ENCODE data around the gene KCNQ1OT1.

KCNQ1OT1 gene

DNA sequence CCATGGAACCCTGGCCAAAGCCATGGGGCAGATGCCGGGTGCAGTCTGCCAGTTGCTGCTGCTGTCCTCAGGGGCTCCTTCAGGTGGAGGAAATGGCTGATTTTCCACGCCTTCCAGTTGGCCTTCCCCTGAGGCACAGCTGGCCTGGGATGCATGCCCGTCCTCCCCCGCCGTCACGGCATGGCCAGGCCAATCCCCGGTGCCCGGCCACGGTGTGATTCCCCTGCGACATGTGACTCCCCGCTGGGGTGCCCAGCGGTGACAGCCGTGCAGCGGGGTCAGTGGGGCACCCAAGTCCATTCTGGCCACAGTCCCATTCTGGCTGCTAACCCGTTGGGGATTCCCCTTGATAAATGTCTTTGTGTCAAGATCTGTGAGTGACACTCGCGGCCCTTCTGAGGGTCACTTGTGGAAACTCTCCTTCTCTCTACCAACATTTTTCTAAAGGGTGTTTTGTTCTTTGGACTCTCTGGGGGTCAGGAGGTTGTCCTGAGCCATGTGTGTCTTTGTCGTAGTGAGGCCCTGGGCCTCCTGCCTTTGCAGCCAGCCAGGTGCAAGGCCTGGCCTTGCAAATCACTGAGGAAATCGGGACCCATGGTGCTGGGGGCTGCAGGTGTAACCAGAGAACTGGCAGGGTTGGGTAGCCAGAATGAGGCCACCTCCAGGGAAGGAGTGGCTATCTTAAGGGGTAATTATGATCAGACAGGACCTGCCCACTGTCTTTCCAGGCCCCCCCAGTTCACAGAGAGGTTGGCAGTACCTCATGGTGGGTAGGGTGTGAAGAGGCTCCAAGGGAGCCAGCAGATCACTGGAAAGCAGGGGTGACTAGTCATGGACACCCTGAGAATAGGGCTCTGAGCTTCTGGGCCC is 37.1 kb downstream of the KCNQ1OT1 start:
- Histone ChIP-seq H3K4me1 (ENCODE audit: control insufficient read depth, insufficient read depth, low read length) (no peaks in the 10 kb centered on the region), H3K36me3 (ENCODE audit: control insufficient read depth, insufficient read depth, low read length) (peaks cover 5% of the 10 kb centered on the region; the same call in 1 of the 2 replicates), H3K9ac (ENCODE audit: low read depth, low read length) (no peak overlapping the region), H3K4me3 (ENCODE audit: low read depth, low read length) (no peak overlapping the region), H3K27ac (ENCODE audit: low read depth, low read length) (no peak overlapping the region), H3K27me3 (ENCODE audit: control insufficient read depth, insufficient read depth, low read length) (peaks cover 16% of the 10 kb centered on the region; the same call in 1 of the 2 replicates), H3K9me3 (ENCODE audit: control insufficient read depth, insufficient read depth, low read length) (peaks cover 41% of the 10 kb centered on the region)

GRCh38 chr11:2662024-2662312 is 37.8 kb downstream of the KCNQ1OT1 start:
- Histone ChIP-seq H3K27ac (ENCODE audit: low read depth, low read length) (no peak overlapping the region), H3K27me3 (ENCODE audit: control insufficient read depth, insufficient read depth, low read length) (peaks cover 23% of the 10 kb centered on the region), H3K4me3 (ENCODE audit: low read depth, low read length) (no peak overlapping the region), H3K36me3 (ENCODE audit: control insufficient read depth, insufficient read depth, low read length) (peaks cover 5% of the 10 kb centered on the region; the same call in 1 of the 2 replicates), H3K9ac (ENCODE audit: low read depth, low read length) (no peak overlapping the region), H3K9me3 (ENCODE audit: control insufficient read depth, insufficient read depth, low read length) (peaks cover 48% of the 10 kb centered on the region), H3K4me1 (ENCODE audit: control insufficient read depth, insufficient read depth, low read length) (no peaks in the 10 kb centered on the region)

GRCh38 chr11:2661173-2662023 is 38.4 kb downstream of the KCNQ1OT1 start:
- Histone ChIP-seq H3K27me3 (ENCODE audit: control insufficient read depth, insufficient read depth, low read length) (peaks cover 29% of the 10 kb centered on the region), H3K9me3 (ENCODE audit: control insufficient read depth, insufficient read depth, low read length) (peaks cover 53% of the 10 kb centered on the region), H3K27ac (ENCODE audit: low read depth, low read length) (no peak overlapping the region), H3K4me1 (ENCODE audit: control insufficient read depth, insufficient read depth, low read length) (no peaks in the 10 kb centered on the region), H3K9ac (ENCODE audit: low read depth, low read length) (no peak overlapping the region), H3K4me3 (ENCODE audit: low read depth, low read length) (no peak overlapping the region), H3K36me3 (ENCODE audit: control insufficient read depth, insufficient read depth, low read length) (peaks cover 5% of the 10 kb centered on the region; the same call in 1 of the 2 replicates)

DNA sequence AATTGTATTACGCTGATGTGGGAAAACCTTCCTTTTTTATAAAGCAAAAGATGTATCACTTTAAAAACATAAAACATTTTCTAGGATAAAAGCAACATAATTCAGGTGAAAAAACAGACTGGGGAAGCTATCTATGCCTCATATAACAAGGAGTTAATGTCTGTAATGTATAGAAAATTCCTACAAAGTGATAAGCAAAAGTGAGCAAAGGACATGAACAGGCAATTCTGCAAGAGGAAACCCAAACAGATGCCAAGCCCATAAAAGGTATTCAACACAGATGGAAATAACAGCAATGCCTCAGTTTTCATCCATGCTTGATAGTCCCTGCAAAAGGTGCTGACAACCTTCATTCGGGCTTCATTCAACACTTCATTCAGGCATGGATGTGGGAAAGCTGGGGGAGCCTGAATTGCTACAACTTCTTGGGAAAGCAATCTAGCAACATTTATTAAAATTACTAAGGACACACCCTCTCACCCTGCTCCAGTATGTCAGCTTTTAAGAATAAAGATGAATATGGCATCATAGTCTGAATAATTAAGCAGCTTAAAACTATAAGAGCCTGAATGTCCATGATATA is 39.3 kb downstream of the KCNQ1OT1 start:
- Histone ChIP-seq H3K36me3 (ENCODE audit: control insufficient read depth, insufficient read depth, low read length) (peaks cover 5% of the 10 kb centered on the region; the same call in 1 of the 2 replicates), H3K4me1 (ENCODE audit: control insufficient read depth, insufficient read depth, low read length) (no peaks in the 10 kb centered on the region), H3K27ac (ENCODE audit: low read depth, low read length) (no peak overlapping the region), H3K4me3 (ENCODE audit: low read depth, low read length) (no peak overlapping the region; the same call in 1 of the 2 replicates), H3K9ac (ENCODE audit: low read depth, low read length) (no peak overlapping the region), H3K27me3 (ENCODE audit: control insufficient read depth, insufficient read depth, low read length) (peaks cover 37% of the 10 kb centered on the region), H3K9me3 (ENCODE audit: control insufficient read depth, insufficient read depth, low read length) (peaks cover 60% of the 10 kb centered on the region)

GRCh38 chr11:2657697-2658284 is 42.0 kb downstream of the KCNQ1OT1 start:
- Histone ChIP-seq H3K9me3 (ENCODE audit: control insufficient read depth, insufficient read depth, low read length) (peaks cover 70% of the 10 kb centered on the region), H3K27ac (ENCODE audit: low read depth, low read length) (no peak overlapping the region), H3K4me3 (ENCODE audit: low read depth, low read length) (no peak overlapping the region), H3K9ac (ENCODE audit: low read depth, low read length) (no peak overlapping the region), H3K4me1 (ENCODE audit: control insufficient read depth, insufficient read depth, low read length) (no peaks in the 10 kb centered on the region), H3K27me3 (ENCODE audit: control insufficient read depth, insufficient read depth, low read length) (peaks cover 59% of the 10 kb centered on the region), H3K36me3 (ENCODE audit: control insufficient read depth, insufficient read depth, low read length) (no peaks in the 10 kb centered on the region)

GRCh38 chr11:2656859-2657258 is 42.9 kb downstream of the KCNQ1OT1 start:
- no peak overlapping the region for H3K9ac ChIP-seq (ENCODE audit: low read depth, low read length)
- no peaks in the 10 kb centered on the region for H3K36me3 ChIP-seq (ENCODE audit: control insufficient read depth, insufficient read depth, low read length)
- H3K4me1 ChIP-seq (ENCODE audit: control insufficient read depth, insufficient read depth, low read length), result no peaks in the 10 kb centered on the region
- no peak overlapping the region for H3K27ac ChIP-seq (ENCODE audit: low read depth, low read length)
- H3K9me3 ChIP-seq (ENCODE audit: control insufficient read depth, insufficient read depth, low read length), result peaks cover 80% of the 10 kb centered on the region
- H3K4me3 ChIP-seq (ENCODE audit: low read depth, low read length), result no peak overlapping the region
- peaks cover 65% of the 10 kb centered on the region for H3K27me3 ChIP-seq (ENCODE audit: control insufficient read depth, insufficient read depth, low read length)

GRCh38 chr11:2655834-2656622 is 43.8 kb downstream of the KCNQ1OT1 start:
- Histone ChIP-seq H3K4me3 (ENCODE audit: low read depth, low read length) (no peak overlapping the region), H3K4me1 (ENCODE audit: control insufficient read depth, insufficient read depth, low read length) (no peaks in the 10 kb centered on the region), H3K9ac (ENCODE audit: low read depth, low read length) (no peak overlapping the region), H3K27me3 (ENCODE audit: control insufficient read depth, insufficient read depth, low read length) (peaks cover 73% of the 10 kb centered on the region), H3K36me3 (ENCODE audit: control insufficient read depth, insufficient read depth, low read length) (no peaks in the 10 kb centered on the region), H3K27ac (ENCODE audit: low read depth, low read length) (no peak overlapping the region), H3K9me3 (ENCODE audit: control insufficient read depth, insufficient read depth, low read length) (peaks cover 83% of the 10 kb centered on the region)

DNA sequence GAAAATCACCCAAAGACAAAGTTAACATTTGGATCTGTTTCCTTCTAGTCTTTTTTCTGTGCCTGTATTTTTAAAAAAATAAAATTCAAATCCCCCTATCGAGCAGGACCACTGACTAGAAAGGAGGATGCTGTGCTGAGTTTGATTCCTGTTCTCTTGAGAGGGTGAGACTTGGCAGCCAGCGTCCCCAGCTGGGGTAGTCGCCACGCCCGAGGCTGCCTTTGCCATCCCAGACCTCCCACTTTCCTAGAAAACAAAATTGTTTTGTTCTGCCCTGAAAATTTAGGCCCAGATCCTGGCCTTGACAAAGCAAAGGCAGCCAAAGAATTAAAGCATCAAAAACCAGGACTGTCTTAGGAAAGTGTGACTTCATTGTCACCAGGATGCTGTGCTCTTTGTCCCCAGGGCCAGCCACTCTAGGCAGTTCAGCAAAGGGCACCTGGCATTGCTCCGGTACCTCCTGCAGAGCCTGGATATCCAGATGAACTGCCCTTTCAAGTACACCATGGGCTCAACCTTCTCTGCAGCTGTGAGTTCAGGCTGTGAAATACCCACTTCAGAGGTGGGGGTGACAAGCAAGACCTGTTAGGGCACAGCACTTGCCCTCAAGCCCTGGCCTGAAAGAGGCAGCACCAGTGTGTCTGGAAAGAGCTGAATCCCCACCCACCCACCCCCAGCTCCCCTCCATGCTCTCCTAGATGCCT is 44.6 kb downstream of the KCNQ1OT1 start:
- Histone ChIP-seq H3K27ac (ENCODE audit: low read depth, low read length) (no peak overlapping the region), H3K27me3 (ENCODE audit: control insufficient read depth, insufficient read depth, low read length) (peaks cover 78% of the 10 kb centered on the region), H3K4me3 (ENCODE audit: low read depth, low read length) (no peak overlapping the region), H3K4me1 (ENCODE audit: control insufficient read depth, insufficient read depth, low read length) (no peaks in the 10 kb centered on the region), H3K36me3 (ENCODE audit: control insufficient read depth, insufficient read depth, low read length) (no peaks in the 10 kb centered on the region), H3K9ac (ENCODE audit: low read depth, low read length) (no peak overlapping the region), H3K9me3 (ENCODE audit: control insufficient read depth, insufficient read depth, low read length) (peaks cover 85% of the 10 kb centered on the region)

DNA sequence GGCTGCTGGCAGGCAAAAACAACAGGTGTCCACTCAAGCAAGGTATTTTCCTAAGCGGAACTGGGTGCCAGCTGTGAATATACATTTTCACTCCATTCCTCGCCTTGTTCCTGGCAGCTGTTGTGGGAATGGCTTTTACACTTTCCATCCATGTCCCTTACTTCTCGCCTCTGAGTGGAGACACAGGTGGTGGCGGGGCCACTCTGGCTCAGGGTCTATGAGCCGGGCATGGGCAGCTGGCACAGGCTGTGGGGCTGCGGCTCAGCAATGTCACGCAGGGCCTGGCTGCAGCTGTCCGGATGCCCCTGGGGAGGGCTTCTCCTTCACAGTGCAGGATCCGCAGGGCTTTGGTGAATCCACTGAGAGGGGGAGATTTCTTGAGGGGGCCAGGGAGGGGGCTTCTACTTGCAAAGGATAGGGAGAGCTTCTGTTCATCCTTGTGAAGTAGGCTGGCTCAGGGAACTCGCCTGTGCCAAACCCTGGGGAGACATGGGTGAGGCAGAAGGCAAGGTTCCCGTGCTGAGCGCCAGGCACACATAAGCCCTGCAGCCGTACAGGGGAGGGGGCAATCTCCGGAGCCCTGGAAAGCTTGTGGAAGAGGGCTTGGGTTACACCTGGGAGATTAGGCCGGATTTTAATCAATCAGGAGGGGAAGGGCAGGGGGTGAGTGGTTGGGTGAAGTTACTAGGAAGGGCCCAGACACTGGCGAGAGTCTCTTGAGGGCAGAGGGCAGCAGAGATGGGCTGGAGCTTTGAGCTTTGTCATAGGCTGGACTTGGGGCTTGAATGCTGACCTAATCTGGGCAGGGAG is 45.7 kb downstream of the KCNQ1OT1 start:
- no peak overlapping the region for H3K9ac ChIP-seq (ENCODE audit: low read depth, low read length)
- H3K4me1 ChIP-seq (ENCODE audit: control insufficient read depth, insufficient read depth, low read length), result no peaks in the 10 kb centered on the region
- no peaks in the 10 kb centered on the region for H3K36me3 ChIP-seq (ENCODE audit: control insufficient read depth, insufficient read depth, low read length)
- H3K27ac ChIP-seq (ENCODE audit: low read depth, low read length), result no peak overlapping the region
- H3K4me3 ChIP-seq (ENCODE audit: low read depth, low read length), result no peak overlapping the region
- peaks cover 85% of the 10 kb centered on the region for H3K9me3 ChIP-seq (ENCODE audit: control insufficient read depth, insufficient read depth, low read length)
- H3K27me3 ChIP-seq (ENCODE audit: control insufficient read depth, insufficient read depth, low read length), result peaks cover 88% of the 10 kb centered on the region
